ENCODE data around the gene PNPLA1. TPM values are rescaled to one million over a fixed set of nuclear protein-coding genes. Genes with fewer than 3 reads are reported as not detected.
A peak's percentile ranks its signal among the peaks of the same experiment; 100 is the strongest.
"Not testable (repeated sequence)": the region's sequence is repeated elsewhere in the genome, so short reads cannot be mapped to it uniquely, and the experiment has no call there.

PNPLA1 gene
- polyA plus RNA-seq, 4 donors: 2.2 to 2.8 (median 2.6) TPM

DNA sequence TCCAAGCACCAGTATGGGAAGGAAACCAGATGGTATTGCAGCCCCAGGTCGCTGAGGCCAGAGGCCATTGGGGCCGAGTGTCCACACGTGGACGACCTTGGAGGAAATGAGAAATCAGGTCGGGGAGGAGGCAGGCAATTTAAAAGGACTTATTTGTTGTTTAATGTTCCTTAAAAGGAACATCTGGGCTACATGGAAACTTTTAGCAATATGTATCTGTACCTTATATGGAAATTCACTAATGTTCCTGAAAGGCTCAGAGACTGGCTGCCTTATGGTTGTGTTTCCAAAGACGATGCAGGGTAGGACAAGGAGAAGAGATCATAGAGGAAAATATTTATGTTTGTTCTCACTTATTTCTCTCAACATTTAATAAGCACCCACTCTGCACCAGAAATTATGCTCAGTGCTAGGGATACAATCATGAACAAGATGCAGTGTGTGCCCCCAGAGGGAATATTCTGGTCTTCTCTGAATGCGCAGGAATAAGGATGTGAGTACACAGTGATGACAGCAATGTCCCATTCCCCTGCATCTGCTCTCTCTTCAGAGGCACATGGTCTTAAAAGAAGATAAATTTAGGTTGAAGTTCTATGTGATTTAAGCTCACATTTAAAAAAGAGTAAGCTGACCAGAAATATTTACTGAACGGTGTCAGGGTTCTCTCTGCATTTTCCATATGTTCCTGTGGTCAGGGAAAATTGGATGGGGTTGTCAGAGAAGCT is 63.5 kb downstream of the PNPLA1 start:
- DNase-seq (ENCODE audit: low read depth in 4 of 4, low spot score in 3 of 4): no peak

DNA sequence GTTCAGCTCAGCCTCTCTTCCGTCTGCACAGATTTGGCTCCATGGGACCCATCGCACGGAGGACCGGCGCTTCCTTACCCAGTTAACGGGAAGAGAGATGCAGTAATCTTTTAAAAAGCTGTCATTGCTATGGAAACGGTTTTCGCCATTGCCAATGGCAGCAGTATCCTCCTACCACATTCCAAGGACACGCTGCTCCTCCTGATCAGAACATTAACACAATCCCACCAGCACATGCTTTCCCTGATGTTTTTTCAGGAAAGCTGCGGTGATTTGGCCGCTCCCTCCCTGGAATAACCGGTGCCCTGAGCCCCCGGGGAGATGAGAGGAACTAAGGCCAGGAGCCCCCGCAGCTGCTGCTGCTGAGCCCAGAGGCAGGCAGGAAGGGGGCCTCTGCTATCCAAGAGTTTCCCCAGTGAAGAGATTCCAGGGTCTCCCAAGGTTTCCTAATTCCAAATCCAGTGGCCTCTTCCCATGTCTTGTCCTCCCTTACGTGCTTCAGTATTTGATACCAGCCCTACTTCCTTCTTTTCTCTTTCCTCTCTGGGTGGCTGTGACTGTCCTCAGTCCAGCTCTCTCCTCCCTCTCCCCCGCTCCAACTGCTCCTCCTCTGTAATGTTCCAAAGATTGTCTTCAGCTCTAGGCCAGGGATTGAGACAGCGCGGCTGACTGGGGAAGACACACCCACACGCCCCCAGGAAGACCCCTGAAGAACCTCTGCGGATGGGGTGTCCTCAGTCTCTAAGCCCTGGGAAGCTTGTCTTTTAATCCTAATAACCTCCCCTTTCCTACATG is 64.3 kb downstream of the PNPLA1 start:
- DNase-seq (ENCODE audit: low read depth in 4 of 4, low spot score in 3 of 4): no peak

DNA sequence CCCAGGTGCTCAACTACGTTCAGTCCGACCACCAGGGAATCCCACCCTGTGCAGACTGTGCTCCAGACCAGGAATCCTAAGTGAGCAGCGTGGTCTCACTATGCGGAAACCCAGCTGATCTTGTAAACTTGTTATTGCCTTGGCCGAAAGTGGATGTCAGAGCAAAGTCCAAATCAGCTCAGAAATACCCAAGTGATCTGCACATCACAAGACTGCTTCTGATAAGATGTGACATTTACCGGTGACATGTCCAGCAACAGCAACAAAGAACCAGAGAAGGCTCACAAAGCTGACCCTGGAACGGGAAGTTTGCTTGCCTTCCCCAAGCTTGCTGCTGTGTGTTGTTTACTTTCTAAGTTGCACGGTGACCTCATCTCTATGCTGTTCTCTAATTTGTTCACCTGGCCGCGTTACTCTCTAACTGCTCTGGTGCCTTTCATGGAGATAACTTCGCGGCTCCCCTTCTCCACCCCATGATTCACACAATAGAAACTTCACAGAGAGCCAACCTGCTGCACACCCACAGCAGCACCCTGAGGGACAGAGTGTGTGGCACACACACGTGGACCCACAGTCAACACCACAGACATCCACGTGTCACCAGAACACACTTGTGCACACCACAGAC is 65.1 kb downstream of the PNPLA1 start:
- DNase-seq (ENCODE audit: low read depth in 4 of 4, low spot score in 3 of 4): no peak

GRCh38 chr6:36335465-36336207 is 65.8 kb downstream of the PNPLA1 start:
- DNase-seq (ENCODE audit: low read depth in 4 of 4, low spot score in 3 of 4): no peak

DNA sequence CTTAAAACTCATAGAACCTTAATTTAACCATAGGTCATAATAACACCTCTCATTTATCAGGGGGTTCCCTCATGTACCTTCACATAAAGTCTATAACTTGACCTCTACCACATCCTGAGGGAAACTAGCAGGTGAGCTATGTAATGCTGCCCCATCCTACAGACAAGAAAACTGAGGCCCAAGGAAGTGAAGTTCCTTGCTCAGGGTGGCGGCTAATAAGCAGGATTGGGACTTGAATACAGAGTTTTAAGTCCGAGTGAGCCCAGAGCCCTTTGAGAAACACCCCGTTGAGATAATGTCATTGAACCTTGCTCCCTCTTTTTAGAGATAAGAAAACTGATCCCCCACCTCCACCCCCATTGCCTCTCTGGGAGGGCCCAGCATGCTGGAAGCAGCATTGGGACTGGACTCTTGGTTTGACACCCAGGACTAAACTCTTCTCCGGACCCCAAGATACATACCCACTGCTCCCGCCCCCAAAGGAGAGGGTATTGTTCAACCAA is 66.4 kb downstream of the PNPLA1 start:
- no peak for DNase-seq (ENCODE audit: low read depth in 4 of 4, low spot score in 3 of 4)

DNA sequence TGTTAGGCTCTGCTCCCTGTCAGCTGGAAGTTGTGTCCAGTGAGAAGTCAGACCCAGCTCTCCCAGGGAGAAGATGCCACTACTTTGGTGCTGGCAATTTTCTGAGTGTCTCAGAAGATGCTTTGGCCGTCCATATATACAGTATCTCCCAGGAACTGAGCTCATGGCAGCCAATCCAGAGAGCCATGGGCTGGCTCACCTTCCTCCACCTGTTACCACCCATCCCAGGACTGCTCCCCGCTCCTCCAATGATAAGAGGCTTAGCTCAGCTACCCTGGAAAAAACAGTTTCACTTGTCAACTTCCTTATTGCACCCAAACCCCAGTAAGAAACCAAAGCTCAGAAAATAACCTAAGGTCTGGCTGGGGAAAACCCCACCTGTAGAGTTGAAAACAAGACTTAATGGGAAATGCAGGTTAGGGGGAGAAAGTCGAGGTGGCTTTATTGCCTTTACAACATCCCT is 67.0 kb downstream of the PNPLA1 start, which contains the start of gene BNIP5:
Gene BNIP5 (minus strand): TSS at position 110 of the 463 bp plus-strand sequence. CDS start 6,198 bp downstream, outside the sequence.
- no peak for DNase-seq (ENCODE audit: low read depth in 4 of 4, low spot score in 3 of 4)

- no peak for DNase-seq (ENCODE audit: low read depth in 4 of 4, low spot score in 3 of 4)
These were observed 68.0 kb downstream of the PNPLA1 start for GRCh38 chr6:36337814-36338213.

GRCh38 chr6:36338223-36338622 is 68.4 kb downstream of the PNPLA1 start:
- DNase-seq (ENCODE audit: low read depth in 4 of 4, low spot score in 3 of 4): not testable (repeated sequence)

- no peak for DNase-seq (ENCODE audit: low read depth in 4 of 4, low spot score in 3 of 4)
These were observed 69.3 kb downstream of the PNPLA1 start for GRCh38 chr6:36339146-36339545.

DNA sequence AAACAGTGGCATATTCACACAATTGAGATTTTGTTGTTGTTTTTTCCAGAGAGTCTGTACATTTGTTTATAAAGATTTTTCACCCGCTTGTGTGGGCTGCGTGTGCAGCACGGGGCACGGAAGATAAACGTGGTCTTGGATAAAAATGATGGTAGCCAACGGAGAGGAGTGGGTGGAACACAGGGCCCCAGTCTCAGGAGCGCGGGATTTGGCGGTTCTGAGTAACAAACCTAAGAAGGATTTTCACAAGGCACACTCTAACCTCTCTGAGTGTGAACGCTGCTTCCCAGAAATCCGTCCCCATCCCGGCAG is 70.4 kb downstream of the PNPLA1 start:
- no peak for DNase-seq (ENCODE audit: low read depth in 4 of 4, low spot score in 3 of 4)

GRCh38 chr6:36340618-36341454 is 71.0 kb downstream of the PNPLA1 start:
- peak in 1 of 4 donors; percentile 54 for DNase-seq (ENCODE audit: low read depth in 4 of 4, low spot score in 3 of 4)

DNA sequence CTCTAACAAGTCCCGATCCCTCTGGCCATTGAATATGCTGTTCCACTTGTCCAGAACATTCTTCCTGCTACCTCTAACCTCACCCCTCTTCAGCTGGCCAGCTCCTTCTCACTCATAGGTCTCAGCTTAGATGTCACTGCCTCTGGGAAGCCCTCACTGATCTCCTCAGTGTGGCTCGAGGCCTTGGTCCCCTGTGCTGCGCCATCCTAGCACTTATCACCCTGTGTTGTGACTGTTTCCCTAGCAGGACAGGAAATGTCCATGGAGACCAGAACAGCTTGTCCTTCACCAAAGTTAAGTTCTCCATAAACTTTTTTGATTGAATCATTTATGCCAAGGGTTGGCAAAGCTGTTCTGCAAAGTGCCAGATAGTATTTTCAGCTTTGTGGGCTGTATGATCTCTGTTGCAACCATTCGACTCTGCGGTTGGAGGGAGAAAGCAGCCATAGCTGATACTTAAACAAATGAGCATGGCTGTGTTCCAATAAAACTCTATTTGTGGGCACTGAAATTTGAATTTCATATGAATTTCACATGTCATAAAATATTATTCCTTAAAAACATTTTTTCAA is 73.3 kb downstream of the PNPLA1 start:
- no peak for DNase-seq (ENCODE audit: low read depth in 4 of 4, low spot score in 3 of 4)

- no peak for DNase-seq (ENCODE audit: low read depth in 4 of 4, low spot score in 3 of 4)
These were observed 76.0 kb downstream of the PNPLA1 start for GRCh38 chr6:36345681-36346466.

GRCh38 chr6:36346486-36347273 is 76.8 kb downstream of the PNPLA1 start:
- no peak for DNase-seq (ENCODE audit: low read depth in 4 of 4, low spot score in 3 of 4)

DNA sequence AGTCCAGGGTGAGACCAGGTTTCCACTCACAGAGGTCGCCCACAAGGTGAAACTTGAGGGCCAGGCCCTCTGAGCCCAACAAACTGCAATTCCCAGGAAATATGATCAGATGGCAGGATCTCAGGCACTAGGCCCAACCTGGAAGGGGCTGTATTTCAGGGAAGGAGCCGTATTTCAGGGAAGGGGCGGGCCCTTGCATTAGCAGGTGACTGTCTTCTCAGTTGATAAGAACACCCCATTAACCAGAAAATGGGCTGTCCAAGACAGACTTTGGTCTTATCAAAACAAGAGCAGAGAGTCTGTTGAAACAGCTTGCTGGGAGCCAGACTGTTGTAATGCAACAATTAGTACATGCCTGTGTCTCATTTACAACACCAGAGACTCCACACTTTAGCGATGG is 77.8 kb downstream of the PNPLA1 start:
- DNase-seq (ENCODE audit: low read depth in 4 of 4, low spot score in 3 of 4): no peak

DNA sequence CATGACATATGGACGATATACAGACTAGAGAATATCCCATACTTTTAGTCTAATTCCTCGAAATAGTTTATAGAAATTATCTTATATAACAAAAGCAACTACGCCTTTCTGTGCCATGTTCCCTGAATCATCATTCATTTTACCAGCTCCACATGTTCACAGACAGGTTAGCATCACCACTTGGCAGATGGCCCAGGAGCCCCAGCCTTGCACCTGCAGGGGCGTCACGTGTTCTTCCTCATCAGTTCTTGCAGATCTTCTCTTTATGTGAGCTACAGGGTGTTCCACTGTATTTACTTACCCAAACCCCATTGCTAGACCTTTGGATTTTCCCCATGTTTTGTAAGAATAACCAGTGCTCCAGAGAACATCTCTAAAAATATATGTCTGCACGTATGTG is 79.4 kb downstream of the PNPLA1 start:
- DNase-seq (ENCODE audit: low read depth in 4 of 4, low spot score in 3 of 4): no peak

- no peak for DNase-seq (ENCODE audit: low read depth in 4 of 4, low spot score in 3 of 4)
These were observed 80.2 kb downstream of the PNPLA1 start for GRCh38 chr6:36350082-36350481.
